Transverse colon (tissue), 4 donors: ENCODE measurements around the gene LY6G6C. TPM values are rescaled to one million over a fixed set of nuclear protein-coding genes. Genes with fewer than 3 reads are reported as not detected.
"Not testable (repeated sequence)": the region's sequence is repeated elsewhere in the genome, so short reads cannot be mapped to it uniquely, and the experiment has no call there.

ENCODE experiments used
- DNase-seq: peaks from one replicate; pipeline ENCODE4 v3.0.0-alpha.2; 2019
- H3K27ac ChIP-seq, 4 donors: fragments of 200-600 bp; sonication (generic); 2 replicates each; pipeline ENCODE4 v1.5.1; 2016 to 2018; ENCODE audit warnings: inconsistent platforms in 4 of 4
- H3K27me3 ChIP-seq: fragments of 200-600 bp; sonication (generic); 2 replicates; pipeline ENCODE4 v1.5.1; 2017; ENCODE audit warnings: inconsistent platforms
- H3K36me3 ChIP-seq, 4 donors: fragments of 200-600 bp; sonication (generic); 2 replicates each; pipeline ENCODE4 v1.5.1; 2017 to 2019; ENCODE audit warnings: inconsistent platforms in 4 of 4
- H3K4me1 ChIP-seq, 4 donors: fragments of 200-600 bp; sonication (generic); 2 replicates each; pipeline ENCODE4 v1.5.1; 2017 to 2020; ENCODE audit warnings: inconsistent platforms in 4 of 4
- H3K4me3 ChIP-seq, 4 donors: fragments of 200-600 bp; sonication (generic); 1 replicate in 1 of 4; 2 replicates in 3 of 4; pipeline versions ENCODE4 v1.5.1 to v1.6.1; 2017 to 2019; ENCODE audit warnings: inconsistent platforms in 4 of 4
- H3K9me3 ChIP-seq, 2 donors: fragments of 200-600 bp; sonication (generic); 2 replicates each; pipeline ENCODE4 v1.5.1; 2017 to 2019; ENCODE audit warnings: inconsistent platforms in 2 of 2
- EP300 ChIP-seq: sonication (generic); formaldehyde crosslinking; IDR thresholded peaks from one replicate; pipeline ENCODE4 v1.6.1; 2017; ENCODE audit warnings: antibody characterized with exemption, low read depth
- POLR2A ChIP-seq: fragments of 450-650 bp; IDR thresholded peaks from one replicate; pipeline ENCODE4 v1.6.1; 2016; ENCODE audit warnings: antibody characterized with exemption, mild to moderate bottlenecking, moderate library complexity
- POLR2AphosphoS5 ChIP-seq, 3 donors: sonication (generic); formaldehyde crosslinking; IDR thresholded peaks; one replicate each; pipeline ENCODE4 v1.6.1; 2016; ENCODE audit warnings: antibody characterized with exemption in 3 of 3
- WGBS, 2 donors: methylation state at CpG; one replicate each; pipeline ENCODE4 v1.1.5; 2018; ENCODE audit warnings: low coverage in 1 of 2; 5-methylcytosine and 5-hydroxymethylcytosine counted together
- in situ Hi-C, 4 donors: fragments of 200-750 bp; cut with MboI; loops; one replicate each; pipeline versions ENCODE4 v1.15.0 to v1.15.1; 2017; ENCODE audit warnings: low sequenced_read_pairs in 3 of 4, low pct_ligation_motif_present in 1 of 4, low pct_unique_long_range_greater_than_20kb in 1 of 4
- intact Hi-C: fragments of 100-400 bp; cut with DNase I; formaldehyde crosslinking; loops from one replicate; pipeline ENCODE4 v1.15.1; 2023; ENCODE audit warnings: low total_unique reads
- total RNA-seq, 4 donors: library from RNA; depleted of rRNA; stranded (reverse); fragments of >200 nt; gene quantifications; one replicate each; pipeline ENCODE4 v1.1.0, GENCODE V29; 2016
- TF ChIP-seq, protein P1 (sequence below), 5 experiments: fragments of 200-600 bp in 3 of 5; fragments of 450-650 bp in 2 of 5; sonication (generic) in 3 of 5; IDR thresholded peaks; 1 replicate in 2 of 5; 2 replicates in 3 of 5; pipeline ENCODE4 v1.5.1; 2016 to 2017; ENCODE audit warnings: antibody characterized with exemption in 5 of 5, inconsistent platforms in 3 of 5, mild to moderate bottlenecking in 2 of 5, moderate library complexity in 1 of 5

Gene LY6G6C
- total RNA-seq, 4 donors from 2014 or later: not detected

DNA sequence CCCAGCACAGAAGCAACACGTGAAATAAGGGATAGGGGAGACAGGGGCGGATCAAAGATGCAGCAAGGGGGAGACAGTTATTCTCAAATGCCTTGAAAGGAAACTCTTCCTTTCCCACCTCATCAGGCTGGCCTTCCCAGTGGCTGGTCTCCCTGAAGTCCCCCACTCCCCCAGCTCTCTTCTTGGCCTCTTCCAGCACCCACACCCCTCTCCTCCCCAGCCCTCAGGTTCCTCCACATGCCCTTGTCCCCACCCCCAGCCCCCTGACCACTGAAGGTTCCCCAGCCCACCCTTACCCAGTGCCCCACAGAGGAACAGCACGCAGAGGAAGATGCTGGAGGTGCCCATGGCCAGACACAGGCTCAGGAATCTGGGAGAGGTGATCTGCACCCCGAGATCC is 8.1 kb downstream of the LY6G6C start:
- 62 to 63% methylated on average over 2 to 4 of the region's 4 CpGs for WGBS, 2 donors

GRCh38 chr6:31712296-31712695 is 9.2 kb downstream of the LY6G6C start:
- 85% methylated on average over 8 of the region's 8 CpGs; no CpG with 5 or more reads in 1 of the 2 donors for WGBS, 2 donors
- Histone ChIP-seq H3K9me3 (no peaks in the 10 kb centered on the region), H3K27me3 (no peaks in the 10 kb centered on the region), H3K4me1 (peaks cover 0 to 28% (median 15%) of the 10 kb centered on the region in 4 donors), H3K36me3 (no peaks in the 10 kb centered on the region), H3K27ac (no peak overlapping the region), H3K4me3 (no peak overlapping the region)
- DNase-seq: peak; percentile 45
- no peak for TF ChIP-seq POLR2A
- no peak for TF ChIP-seq EP300
- TF ChIP-seq, protein P1, sequence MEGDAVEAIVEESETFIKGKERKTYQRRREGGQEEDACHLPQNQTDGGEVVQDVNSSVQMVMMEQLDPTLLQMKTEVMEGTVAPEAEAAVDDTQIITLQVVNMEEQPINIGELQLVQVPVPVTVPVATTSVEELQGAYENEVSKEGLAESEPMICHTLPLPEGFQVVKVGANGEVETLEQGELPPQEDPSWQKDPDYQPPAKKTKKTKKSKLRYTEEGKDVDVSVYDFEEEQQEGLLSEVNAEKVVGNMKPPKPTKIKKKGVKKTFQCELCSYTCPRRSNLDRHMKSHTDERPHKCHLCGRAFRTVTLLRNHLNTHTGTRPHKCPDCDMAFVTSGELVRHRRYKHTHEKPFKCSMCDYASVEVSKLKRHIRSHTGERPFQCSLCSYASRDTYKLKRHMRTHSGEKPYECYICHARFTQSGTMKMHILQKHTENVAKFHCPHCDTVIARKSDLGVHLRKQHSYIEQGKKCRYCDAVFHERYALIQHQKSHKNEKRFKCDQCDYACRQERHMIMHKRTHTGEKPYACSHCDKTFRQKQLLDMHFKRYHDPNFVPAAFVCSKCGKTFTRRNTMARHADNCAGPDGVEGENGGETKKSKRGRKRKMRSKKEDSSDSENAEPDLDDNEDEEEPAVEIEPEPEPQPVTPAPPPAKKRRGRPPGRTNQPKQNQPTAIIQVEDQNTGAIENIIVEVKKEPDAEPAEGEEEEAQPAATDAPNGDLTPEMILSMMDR (IDR thresholded peaks at IDR 0.05): peak in 1 of 5 experiments; percentile 39
- in situ Hi-C loops (no loop called here), intact Hi-C loops (no loop called here)

More for the DNA sequence above, 8.1 kb downstream of the LY6G6C start:
- Histone ChIP-seq H3K4me1 (peaks cover 0 to 37% (median 24%) of the 10 kb centered on the region in 4 donors), H3K27ac (peak overlapping the region; percentile 38 to 64 (median 48)), H3K27me3 (no peaks in the 10 kb centered on the region), H3K36me3 (no peaks in the 10 kb centered on the region), H3K4me3 (no peak overlapping the region), H3K9me3 (no peaks in the 10 kb centered on the region)
- intact Hi-C loops: no loop called here
- DNase-seq: no peak
- TF ChIP-seq, protein P1 (IDR thresholded peaks at IDR 0.05): no peak
- TF ChIP-seq EP300 (no peak), POLR2A (no peak), POLR2AphosphoS5 (IDR thresholded peaks at IDR 0.05) (no peak)
- in situ Hi-C loops: no loop called here

DNA sequence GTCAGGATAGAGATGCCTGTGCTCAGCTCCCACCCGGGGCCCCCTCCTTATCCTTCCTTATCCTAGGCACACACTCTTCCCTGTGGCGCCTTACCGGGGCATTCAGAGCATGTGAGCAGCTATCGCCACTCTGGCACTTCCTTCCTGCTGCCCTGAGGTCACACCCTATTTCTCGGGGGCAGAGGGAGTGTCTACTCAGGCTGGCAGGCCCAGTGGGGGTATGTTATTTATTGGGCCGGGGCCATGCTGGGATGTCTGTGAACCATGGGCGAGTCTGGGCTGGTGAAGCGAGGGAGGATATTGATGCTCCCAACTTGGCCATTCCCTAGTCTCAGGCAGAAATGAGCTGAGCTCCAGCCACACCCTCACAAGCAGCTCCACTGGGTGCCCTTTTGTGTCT is 10.3 kb downstream of the LY6G6C start:
- Histone ChIP-seq H3K27me3 (no peaks in the 10 kb centered on the region), H3K9me3 (no peaks in the 10 kb centered on the region), H3K4me1 (peaks cover 0 to 28% (median 15%) of the 10 kb centered on the region in 4 donors), H3K27ac (peak overlapping the region in 2 of 4 donors; percentile 19 to 21), H3K36me3 (no peaks in the 10 kb centered on the region), H3K4me3 (no peak overlapping the region)
- WGBS, 2 donors: 34% methylated on average over 8 of the region's 8 CpGs; no CpG with 5 or more reads in 1 of the 2 donors
- intact Hi-C loops (no loop called here), in situ Hi-C loops (no loop called here)
- peak in 1 of 3 donors; percentile 43 for TF ChIP-seq POLR2AphosphoS5 (IDR thresholded peaks at IDR 0.05)
- TF ChIP-seq EP300: no peak
- no peak for TF ChIP-seq POLR2A
- TF ChIP-seq, protein P1 (IDR thresholded peaks at IDR 0.05): no peak
- DNase-seq: peak; percentile 53

GRCh38 chr6:31710523-31711219 is 10.9 kb downstream of the LY6G6C start:
- DNase-seq: no peak
- H3K27ac ChIP-seq: peak overlapping the region in 2 of 4 donors; percentile 19 to 21
- in situ Hi-C loops: no loop called here

GRCh38 chr6:31709157-31709556 is 12.4 kb downstream of the LY6G6C start:
- H3K4me3 ChIP-seq, H3K27ac ChIP-seq, intact Hi-C loops, in situ Hi-C loops, H3K9me3 ChIP-seq, H3K27me3 ChIP-seq, H3K36me3 ChIP-seq, DNase-seq: not testable (repeated sequence)
- H3K4me1 ChIP-seq: peaks cover 0 to 16% (median 12%) of the 10 kb centered on the region in 4 donors
- 90 to 95% methylated on average over 7 to 11 of the region's 11 CpGs for WGBS, 2 donors

More at GRCh38 chr6:31710523-31711219, 10.9 kb downstream of the LY6G6C start:
- Histone ChIP-seq H3K4me1 (peaks cover 0 to 28% (median 15%) of the 10 kb centered on the region in 4 donors), H3K27me3 (no peaks in the 10 kb centered on the region), H3K36me3 (no peaks in the 10 kb centered on the region), H3K9me3 (no peaks in the 10 kb centered on the region), H3K4me3 (no peak overlapping the region)
- 76 to 78% methylated on average over 1 to 5 of the region's 5 CpGs for WGBS, 2 donors
- intact Hi-C loops: no loop called here
- TF ChIP-seq POLR2AphosphoS5 (IDR thresholded peaks at IDR 0.05): no peak
- TF ChIP-seq POLR2A: no peak
- TF ChIP-seq, protein P1 (IDR thresholded peaks at IDR 0.05): no peak
- TF ChIP-seq EP300: no peak
